GM21825 (cell line): ENCODE results near the gene TWSG1.
"Not testable (repeated sequence)": the region's sequence is repeated elsewhere in the genome, so short reads cannot be mapped to it uniquely, and the experiment has no call there.

Experiments
- ATAC-seq: cut with Tn5 transposase; IDR thresholded peaks from one replicate; pipeline ENCODE4 v1.9.1; 2021; ENCODE audit warnings: mild to moderate bottlenecking, moderate library complexity; ENCODE audit not compliant: unreplicated experiment

TWSG1 gene

GRCh38 chr18:9422816-9423519 is 88.4 kb downstream of the TWSG1 start:
- no peak for ATAC-seq

GRCh38 chr18:9423648-9424047 is 89.1 kb downstream of the TWSG1 start:
- not testable (repeated sequence) for ATAC-seq

- ATAC-seq = not testable (repeated sequence)
These were observed 89.7 kb downstream of the TWSG1 start for GRCh38 chr18:9424235-9424634.

DNA sequence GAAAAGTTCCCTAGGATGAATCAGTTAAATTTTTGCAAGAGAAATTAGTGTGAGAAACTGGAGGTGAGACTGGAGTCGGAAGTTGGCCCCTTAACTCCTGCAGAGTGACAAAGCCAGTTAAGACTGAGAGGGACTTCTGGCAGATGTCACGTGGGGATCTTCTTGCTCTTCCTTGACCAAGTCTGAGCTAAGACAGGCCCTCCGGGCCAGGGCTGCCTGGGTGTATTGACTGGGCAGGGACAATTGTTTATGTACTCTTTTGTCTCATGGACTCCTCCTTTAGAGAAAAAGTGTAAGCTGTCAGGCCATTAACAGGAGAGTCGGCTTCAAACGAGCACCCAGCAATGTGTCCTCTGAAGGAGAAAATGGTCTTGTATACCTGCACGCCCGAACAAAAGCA is 92.2 kb downstream of the TWSG1 start:
- no peak for ATAC-seq

DNA sequence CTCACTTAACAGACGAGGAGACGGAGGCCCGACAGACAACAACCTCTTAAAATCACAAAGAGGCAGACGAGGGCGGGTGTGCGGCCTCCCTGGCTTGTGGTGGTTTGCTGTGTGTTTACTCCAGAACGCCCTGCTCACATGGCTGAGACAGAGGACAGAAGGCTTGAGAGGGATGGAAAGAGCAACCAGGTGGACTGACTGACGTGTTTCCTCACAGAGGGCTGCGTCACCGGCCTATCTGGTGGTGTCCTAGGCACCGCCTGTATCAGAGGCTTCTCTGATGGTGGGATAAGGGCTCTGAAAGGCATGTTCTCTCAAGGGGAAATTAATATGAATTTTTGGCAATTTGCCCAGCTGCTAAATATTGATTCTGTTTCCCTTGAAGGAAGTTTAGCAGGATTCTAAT is 93.7 kb downstream of the TWSG1 start:
- ATAC-seq = no peak

DNA sequence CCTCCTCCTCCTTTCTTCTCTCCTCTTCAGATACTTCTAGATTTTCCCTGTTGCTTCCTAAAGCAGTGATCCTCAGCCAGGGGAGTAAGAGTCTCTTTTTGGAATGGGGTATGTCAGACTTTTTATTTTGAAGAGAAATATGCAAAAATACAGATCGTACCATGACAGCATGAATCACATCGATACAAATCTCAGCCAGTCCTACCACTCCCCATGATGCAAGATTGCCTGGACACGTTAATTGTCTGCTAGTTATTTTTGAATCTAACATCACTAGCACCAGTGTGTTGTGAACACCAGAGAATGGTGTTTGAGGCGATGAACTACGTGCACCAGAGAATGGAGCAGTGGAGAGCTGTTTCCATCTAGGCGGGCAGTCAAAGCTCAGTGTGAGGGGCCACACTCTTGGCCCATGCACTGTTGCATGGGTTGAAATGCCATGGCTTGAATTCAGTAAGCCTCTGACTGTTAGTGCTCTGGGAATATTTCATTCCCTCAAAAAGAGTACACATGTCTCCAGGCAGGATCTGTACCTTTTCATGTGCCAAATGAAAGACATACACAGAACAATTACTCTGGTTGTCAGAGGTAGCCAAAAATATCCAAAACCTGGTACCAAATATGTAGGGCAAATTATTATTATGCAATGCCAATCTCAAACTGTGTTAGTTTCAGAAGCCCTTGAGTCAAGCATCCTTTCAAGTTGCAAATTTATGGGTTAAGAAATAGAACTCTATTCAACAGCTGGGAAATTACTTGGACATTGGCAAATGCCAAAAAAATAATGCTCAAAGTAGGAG is 94.5 kb downstream of the TWSG1 start:
- ATAC-seq = no peak

DNA sequence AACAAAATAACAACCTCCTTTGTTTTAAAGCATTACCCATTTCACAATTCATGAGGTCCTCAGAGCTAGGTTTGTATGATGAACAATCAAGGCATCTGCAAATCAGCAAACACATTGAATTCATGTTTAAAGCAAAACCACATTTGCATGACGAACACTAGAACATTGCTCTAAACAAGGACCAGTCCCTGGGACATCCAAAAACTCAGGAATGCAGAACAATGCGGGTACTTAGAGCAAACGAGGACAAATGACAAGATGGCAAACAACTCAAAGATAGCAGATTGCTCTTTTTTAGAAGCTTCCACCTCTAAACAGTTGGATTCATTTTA is 95.1 kb downstream of the TWSG1 start:
- no peak for ATAC-seq

DNA sequence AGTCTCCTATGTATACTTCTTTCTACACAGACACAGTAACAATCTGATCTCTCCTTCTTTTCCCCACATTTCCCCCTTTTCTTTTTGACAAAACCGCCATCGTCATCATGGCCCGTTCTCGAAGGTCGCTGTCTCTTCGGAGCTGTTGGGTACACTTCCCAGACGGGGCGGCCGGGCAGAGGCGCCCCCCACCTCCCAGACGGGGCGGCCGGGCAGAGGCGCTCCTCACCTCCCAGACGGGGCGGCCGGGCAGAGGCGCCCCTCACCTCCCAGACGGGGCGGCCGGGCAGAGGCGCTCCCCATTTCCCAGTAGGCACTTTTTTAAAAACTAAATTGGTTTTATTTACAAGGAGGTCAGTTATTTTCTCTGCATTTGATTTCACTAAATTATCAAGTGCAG is 95.7 kb downstream of the TWSG1 start:
- not testable (repeated sequence) for ATAC-seq

GRCh38 chr18:9431296-9431695 is 96.7 kb downstream of the TWSG1 start:
- ATAC-seq = no peak

GRCh38 chr18:9433122-9433521 is 98.5 kb downstream of the TWSG1 start:
- not testable (repeated sequence) for ATAC-seq

DNA sequence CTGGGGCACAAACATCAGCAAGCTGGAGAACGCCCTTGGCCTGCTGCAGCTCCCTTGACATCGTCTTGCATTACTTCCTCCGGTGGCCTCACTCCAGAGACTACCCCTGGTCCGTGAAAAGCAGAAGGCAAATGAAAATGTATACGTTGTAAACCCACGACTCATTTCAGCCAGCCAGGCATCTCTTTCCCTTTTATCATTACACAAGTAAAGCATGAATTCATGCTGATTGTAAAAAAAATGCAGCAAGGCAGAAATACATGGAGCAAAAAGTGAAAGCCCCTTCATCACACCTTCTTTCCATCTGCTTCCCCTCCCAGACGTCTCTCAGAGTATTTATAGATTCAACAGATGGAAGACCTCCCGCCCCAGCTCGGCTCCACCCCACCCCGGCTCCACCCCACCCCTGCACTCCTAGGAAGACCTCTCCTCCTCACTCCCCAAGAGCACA is 99.1 kb downstream of the TWSG1 start:
- ATAC-seq = no peak

DNA sequence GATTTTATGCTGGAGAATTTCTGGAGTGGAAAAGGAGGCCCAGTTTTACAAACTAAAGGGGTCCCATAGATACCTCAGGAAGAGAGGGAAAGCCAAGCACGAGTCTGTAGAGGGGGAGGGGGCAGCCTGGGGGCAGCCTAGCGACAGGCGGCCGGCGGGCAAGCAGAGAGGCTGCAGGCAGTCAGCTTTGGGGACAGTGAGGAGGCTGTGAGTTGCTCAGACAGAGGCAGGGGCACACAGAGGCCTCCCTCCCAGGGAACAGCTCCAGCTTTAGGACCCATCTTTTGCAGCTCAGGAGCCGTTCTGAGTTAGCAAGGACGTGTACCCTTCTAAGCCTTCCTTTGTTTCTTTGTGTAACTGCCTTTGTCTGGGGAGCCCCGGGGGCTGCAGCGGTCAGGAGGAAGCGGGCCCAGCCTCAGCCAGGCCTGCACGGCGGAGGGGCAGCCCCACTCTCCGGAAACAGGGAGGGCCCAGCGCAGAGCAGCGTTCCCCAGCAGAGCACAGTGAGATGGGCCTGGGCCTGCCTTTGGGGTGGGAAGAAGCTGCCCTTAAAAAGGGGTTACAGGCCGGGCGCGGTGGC is 99.6 kb downstream of the TWSG1 start:
- ATAC-seq = no peak

DNA sequence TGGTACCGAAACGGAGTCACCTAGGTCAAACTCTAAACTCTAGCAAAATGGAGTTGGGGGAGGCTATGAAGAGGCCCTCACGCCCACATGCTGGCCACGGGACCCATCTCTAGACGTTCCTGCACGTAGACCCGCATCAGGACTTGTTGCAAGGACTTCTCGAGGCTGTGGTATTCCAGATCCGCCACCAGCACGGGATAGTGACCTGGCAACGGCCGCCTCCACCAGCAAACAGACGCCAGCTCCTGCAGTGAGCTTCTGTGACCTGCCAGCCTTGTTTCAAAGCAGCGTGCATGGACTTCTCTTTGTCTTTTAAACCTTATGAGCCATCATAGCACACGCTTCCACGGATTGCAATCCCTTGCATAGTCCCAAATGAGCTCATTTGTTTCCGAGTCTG is 100.5 kb downstream of the TWSG1 start:
- ATAC-seq = no peak

- no peak for ATAC-seq
These were observed 101.8 kb downstream of the TWSG1 start for GRCh38 chr18:9436206-9436929.

GRCh38 chr18:9437021-9437437 is 102.5 kb downstream of the TWSG1 start:
- no peak for ATAC-seq

GRCh38 chr18:9437672-9438071 is 103.1 kb downstream of the TWSG1 start:
- ATAC-seq = no peak

- ATAC-seq = no peak
These were observed 106.5 kb downstream of the TWSG1 start for GRCh38 chr18:9441061-9441460.

DNA sequence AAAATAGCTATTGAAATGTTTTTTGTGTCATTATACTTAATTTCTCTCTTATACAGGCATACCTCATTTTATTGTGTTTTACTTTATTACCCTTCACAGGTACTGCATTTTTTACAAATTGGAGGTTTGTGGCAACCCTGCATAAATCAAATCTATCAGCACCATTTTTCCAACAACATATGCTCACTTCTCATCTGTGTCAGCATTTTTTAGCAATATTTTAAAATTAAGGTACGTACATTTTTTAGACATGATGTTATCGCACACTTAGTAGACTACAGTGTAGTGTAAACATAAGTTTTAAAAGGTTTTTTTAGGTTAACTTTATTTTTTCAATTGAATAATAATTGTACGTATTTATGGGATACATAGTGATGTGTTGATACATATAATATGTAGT is 110.0 kb downstream of the TWSG1 start:
- ATAC-seq = no peak

GRCh38 chr18:9446839-9447238 is 112.3 kb downstream of the TWSG1 start:
- ATAC-seq = no peak

DNA sequence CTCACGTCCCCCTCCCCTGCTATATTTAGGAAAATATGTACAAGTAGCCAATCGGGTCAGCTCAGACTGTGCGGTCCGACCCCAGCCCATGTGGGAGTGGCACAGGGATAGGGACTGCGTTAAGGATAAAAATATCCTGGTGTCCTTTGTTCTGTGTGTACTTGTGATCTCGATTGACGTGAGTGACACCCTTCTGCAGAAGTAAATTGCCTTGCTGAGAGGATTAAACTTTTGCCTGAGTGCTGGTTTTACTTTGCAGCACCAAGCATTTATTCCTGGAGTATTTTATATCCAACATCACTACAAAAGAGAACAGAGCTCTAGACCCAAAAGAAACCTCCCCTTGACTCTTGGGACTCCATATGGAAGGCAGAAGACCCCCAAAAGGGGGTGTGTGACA is 112.8 kb downstream of the TWSG1 start:
- ATAC-seq = no peak
